HG03521 (cell line): ENCODE results near the gene SLC15A3.

Experiments used
- ATAC-seq: cut with Tn5 transposase; IDR thresholded peaks from one replicate; pipeline ENCODE4 v1.9.1; 2021; ENCODE audit warnings: mild to moderate bottlenecking, moderate library complexity; ENCODE audit not compliant: unreplicated experiment

Gene SLC15A3

DNA sequence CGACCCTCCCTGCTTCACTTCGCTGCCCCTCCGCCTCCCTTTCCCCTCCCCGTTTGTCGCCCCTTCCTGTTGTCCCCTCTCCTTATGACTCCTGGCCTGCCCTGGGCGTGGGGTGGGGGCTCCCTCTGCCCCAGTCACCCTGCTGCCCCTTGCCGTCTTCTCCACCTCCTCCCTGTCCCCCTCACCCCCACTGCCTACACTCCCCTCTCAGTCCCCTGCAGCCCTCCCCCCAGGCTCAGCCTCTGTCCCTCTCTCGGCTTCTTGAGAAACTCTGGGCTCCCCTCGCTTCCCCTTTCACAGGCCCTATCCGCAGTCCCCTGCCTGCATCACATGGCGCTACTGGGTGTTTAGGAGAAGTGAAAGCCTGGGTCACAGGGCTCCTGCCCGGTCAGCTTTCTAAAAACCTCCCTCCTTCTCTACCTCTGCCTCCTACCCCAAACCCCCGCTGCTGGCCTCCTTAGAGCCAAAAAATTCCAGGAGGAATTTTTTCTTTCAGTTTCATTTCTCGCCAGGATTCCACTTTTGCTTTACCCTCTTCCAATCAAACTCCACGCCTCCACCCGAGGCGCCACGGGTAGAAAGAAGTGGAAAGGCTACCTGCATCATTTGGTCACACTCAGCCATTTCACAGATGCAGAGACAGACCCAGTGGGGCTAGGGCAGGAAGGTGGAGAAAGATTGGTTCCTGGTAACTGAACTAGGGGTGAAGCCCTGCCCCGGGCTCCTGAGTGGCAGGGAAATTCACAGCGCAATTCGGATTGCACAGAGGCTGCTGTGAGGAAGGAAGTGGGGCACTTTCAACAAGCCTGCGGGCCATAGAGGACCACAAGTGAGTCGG is at the start of gene SLC15A3:
SLC15A3 (minus strand) TSS at position 273 of the 838 bp plus-strand sequence. CDS start 625 bp downstream, outside the sequence.
- ATAC-seq, result peak; percentile 76

DNA sequence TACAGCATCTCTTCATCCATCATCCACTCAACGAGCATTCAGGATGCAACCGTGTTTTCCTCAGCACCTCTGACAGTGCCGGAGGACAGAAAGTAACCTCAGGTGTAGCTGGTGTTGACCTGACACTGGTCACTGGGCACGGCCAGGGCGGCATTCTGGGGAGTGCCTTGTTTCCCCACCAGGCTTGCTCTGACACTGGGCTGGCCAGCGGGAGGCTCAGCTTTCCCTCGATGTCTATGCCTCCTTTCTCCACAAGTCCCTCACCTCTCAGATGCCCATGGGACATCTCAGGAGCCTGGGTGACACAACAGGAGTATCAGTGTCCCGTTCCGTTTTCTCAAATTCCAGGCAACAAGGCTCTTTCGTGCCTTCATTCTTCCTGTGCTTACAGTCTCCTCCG is 48.5 kb upstream of the SLC15A3 start:
- no peak for ATAC-seq

DNA sequence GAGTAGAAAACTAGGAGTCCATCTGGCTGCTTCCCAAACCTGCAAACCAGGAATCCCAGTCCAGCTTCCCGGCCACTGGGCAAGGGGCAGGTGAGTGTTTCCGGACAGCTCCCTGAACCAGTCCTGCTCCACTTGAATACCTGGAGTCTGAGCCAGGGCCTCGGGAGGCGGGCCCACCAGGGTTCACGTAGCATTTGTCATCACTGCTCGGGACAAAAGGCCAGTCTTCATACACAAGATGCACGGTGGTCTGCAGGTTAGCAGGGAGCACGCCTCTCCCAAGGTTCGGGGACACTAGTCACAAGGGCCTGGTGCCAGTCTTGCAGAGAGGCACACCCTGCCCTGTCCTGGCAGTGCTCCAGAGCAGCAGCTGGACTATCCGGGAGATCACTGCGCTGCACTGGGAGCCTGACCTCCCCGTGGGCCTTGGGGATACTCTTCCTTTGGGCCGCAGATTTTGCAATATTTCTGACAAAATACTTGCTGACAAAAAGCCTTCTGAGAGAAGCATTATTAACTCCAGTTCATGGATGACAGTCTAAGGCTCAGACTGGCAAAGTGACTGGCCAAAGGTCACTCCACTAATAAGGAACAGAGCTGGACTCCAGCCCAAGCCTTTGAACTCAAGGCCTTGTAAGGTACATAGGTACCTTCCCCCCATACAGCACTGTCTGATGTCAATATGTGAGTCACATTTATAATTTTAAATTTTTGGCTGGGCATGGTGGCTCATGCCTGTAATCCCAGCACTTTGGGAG is 44.6 kb upstream of the SLC15A3 start:
- ATAC-seq, result no peak

DNA sequence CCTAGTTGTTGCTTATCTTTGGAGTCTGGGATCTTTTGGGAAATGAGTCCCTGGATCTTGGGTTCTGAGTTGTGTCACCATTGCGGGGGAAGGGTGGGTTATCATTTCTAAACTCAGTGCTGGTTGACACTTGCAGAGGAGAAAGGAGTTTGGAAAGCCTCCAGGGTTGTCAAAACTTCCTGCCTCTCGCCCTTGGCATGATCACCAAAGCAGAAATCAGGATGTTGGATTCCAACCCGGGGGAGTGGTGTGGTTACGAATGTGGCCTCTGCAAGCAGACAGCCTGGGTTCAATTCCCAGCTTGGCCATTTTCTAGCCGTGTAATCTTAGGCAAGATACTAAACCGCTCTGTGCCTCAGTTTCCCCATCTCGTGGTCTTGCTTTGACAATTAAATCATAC is 43.8 kb upstream of the SLC15A3 start:
- ATAC-seq, result no peak

DNA sequence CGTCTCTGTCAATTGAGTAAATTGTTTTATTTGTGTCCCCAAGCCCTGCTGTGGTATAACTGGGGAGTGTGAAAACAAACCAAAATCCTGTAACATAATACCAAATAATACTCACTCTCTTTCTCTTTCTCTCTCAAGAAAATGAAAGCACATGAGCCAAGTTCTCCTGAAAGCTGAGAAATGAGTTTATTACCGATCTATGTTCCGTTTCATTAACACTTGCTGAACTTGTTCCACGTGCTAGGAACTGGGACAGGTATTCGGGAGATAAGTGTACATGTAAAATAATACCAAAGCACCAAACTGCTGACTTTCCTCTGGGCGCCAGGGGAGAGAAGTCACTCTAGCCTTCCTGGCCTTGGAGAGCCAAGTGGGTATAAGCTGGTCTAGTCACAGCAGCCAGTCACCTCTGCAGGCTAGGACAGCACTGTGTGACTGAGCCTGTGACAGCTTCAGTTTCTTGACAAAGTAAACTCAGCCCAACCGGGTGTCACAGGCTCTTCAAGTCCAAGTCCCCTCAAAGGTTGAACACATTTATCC is 42.6 kb upstream of the SLC15A3 start:
- no peak for ATAC-seq

DNA sequence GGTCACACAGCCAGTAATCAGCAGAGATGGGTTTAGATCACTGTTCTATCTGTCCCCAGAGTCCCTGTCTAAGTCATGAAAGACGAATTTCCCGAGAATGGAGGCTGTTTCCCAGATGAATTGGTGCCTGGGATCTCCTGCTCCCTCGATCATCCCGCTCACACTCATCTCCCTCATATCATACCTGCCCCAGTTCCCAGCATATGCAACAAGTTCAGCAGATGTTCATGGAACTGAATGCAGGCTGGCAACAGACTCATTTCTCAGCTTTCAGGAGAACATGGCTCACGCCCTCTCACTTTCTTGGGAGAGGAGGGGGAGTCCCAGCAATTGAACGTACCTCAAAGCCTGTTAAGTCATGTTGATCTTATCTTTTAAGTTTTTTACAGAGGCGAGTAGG is 41.6 kb upstream of the SLC15A3 start:
- no peak for ATAC-seq

DNA sequence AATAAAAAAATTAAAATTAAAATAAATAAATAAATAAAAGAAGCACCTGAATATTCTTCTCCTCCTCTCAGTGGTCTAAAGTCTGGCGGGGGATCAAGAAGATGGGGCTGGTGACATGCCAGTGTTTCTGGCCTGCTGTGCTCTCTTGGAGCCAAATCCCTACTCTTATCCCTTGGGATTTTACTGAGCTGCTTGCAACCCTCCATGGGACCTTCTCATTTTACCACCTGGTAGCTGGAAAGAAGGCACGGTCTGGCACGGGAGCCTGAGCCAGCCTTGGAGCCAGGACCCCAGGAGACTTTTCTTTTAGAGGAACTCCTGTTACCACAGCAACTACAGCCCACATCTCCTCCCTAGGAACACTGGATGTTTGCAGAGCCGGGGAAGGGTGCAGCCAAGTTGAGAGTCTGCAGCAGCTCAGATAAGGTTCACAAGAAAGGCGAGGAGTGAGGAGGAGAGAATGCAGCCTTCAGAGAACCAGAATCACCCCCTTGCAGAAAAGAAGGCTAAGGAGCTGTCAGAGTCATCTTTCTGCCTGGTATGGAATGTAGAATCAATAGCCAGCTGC is 41.0 kb upstream of the SLC15A3 start:
- no peak for ATAC-seq

DNA sequence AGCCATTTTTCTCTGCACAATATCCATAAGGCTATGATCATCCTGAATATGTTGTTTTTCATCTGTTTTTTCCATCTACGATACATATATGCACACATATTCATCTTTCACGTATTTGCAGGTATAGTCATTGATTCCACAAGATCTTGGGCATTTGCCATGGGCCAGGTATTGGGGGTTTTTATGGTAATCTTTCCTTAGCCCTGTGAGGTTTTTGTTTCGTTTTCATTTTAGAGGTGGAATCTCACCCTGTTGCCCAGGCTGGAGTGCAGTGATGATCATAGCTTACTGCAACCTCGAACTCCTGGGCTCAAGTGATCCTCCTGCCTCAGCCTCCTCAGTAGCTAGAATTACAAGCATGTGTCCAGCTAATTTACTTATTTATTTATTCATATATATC is 39.5 kb upstream of the SLC15A3 start:
- no peak for ATAC-seq

DNA sequence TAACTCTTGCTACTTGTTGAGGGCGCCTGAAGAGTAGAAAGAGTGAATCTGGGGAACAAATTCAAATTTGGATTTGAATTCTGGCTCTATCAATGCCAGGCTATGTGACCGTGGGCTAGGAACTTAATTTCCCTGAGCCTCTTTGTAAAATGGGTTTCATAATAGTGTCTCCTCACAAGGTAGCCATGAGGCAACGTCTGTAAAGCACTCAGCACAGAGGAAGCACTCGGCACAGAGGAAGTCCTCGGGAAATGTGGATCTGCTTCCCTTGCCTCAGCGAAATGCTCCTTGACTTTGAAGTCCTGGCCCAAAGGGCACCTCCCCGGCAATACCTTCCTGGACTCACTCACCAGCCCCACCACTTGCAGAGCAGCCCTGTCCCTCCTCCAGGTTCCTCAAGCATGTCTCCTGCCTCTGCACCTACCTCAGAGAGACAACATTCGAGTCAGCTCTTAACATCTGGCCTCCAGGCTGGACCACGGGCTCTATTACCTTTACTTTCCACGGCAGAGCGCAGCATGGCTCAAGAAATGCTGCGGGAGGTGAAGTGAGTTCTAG is 37.2 kb upstream of the SLC15A3 start:
- no peak for ATAC-seq

DNA sequence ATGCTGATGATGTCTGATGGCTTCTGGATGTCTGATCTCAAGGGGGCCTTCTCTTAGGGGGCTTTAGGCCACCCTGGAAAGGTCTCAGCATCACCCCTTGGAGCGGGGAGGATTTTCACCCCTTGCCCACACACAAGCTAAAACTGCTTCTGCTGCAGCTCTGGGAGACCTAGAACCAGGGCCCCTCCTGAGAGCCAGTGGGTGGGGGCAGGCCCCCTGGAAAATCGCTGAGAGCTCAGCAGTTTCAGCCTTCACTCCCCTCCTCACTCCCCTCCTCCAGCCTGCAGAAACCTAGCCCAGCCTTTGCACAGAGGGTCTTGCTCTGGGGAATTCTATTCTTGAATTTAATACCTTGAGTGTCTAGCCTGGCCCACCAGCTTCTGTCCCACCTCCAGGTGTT is 36.7 kb upstream of the SLC15A3 start:
- no peak for ATAC-seq

DNA sequence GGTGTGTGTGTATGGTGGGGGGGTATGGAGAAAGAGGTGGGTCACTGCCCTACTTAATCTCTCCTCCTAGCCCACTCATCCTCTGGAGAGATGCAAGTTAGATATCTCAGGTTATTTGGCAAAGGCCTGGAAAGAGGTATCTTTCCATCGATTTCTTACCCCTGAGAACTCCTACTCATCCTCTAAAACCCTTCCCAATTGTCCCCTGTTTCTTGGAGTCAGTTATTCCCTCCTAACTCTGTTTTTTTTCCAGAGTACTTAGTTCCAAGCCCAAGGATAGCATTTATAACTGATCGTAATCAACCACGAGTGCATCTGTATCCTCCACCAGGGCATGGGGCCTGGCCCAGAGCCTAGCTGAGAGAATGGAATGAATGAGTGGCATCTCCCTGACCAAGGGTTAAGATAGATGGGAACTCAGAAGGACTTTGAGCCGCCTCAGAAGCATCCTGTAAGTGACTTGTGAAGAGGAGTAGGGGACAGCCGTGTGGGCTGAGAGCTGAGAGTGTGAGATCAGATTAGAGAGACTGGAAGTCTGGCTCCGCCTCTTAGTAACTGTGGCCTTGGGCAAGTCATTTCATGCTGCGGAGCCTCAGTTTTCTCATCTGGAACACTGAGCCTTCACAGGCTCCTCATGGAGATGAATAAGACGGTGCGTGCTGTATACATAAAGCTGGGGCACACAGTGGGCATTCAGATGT is 35.8 kb upstream of the SLC15A3 start:
- no peak for ATAC-seq

DNA sequence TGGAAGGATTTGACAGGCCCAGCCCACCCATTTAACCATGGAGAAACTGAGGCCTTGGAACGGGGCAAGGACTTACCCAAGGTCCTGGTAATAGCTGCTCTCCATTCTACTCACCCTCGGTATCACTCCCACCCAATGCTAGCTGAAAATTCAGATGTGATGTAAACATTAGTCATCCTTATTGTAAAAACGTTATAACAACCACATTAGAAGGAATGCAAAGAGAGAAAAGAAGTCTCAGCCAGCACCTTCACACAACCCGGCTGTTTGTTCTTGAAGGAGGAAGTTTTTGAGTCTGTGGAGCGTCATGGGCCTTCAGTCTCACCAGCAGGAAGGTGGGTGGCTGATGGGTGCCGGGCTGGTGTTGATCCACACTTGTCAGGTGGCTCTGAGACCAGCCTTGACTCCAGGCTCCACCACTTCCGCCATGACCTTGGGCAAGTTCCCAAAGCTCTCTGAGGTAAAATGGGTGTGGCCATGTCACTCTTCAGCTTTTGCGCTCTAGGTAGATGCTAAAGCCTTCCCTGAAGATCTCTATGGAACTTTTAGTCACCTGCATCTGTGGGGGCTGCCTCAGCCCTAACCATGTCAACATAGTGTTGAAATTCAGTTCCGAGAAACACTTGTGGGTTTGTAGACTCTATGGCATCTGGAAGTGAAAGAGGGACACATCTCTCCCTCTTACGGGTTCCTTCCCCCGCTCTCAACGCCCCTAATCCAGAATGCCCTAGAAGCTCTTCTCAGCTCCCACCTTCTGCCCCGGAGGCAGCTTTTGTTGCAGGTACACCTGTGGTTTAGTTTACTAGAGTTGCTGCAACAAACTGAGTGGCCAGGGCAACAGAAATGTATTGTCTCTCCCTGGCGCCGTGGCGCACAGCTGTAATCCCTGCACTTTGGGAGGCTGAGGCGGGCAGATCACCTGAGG is 34.3 kb upstream of the SLC15A3 start:
- ATAC-seq, result no peak

DNA sequence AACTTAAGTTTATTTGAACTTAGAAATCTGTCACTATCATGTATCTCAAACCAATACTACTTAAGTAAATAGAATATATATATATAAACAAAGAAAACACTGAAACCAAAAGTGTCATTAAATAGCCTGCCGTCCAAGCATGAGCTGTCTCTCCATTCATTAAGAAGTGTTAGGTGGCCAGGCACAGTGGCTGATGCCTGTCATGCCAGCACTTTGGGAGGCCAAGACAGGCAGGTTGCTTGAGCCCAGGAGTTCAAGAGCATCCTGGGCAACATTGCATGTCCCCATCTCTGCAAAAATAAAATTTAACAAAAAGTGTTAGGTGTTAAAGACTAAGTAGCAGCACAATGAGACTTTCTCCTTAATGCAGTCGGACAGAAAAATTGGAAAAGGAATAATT is 33.5 kb upstream of the SLC15A3 start:
- ATAC-seq, result no peak

DNA sequence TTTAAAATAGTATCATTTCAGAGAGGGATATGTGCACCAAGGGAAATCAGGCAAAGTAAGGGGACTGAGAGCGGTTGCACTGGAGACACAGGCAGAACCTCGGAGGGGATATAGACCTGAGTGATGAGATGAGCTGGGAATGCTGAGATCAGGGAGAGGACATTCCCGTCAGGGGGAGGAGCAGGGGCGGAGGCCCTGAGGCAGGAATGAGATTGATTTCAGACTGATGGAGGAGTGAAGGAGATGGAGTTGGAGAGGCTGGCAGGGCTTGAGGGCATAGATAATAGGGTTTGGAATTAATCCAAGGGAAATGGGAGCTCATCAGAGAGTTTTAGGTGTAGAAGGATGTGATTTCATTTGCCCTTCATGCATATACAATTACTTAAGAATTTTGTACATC is 32.7 kb upstream of the SLC15A3 start:
- ATAC-seq, result no peak

DNA sequence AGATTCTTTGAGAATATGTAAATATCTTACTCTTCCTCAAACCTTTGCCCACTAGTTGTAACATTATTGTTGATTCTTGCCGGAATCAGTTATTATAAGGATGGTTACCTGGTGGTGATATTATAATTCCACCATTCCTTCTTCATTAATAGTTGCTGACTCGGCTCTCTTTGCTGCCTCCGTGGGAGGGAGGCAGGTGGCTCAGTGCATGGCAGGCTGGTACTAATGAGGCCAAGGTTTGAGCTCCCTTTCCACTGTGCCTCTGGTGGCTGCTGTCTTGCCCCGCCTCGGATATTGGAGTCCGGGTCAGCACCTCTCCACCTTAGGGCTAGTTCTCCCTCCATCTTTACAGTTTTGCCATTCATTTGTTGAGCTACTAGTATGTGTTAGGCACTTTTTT is 32.2 kb upstream of the SLC15A3 start:
- no peak for ATAC-seq

DNA sequence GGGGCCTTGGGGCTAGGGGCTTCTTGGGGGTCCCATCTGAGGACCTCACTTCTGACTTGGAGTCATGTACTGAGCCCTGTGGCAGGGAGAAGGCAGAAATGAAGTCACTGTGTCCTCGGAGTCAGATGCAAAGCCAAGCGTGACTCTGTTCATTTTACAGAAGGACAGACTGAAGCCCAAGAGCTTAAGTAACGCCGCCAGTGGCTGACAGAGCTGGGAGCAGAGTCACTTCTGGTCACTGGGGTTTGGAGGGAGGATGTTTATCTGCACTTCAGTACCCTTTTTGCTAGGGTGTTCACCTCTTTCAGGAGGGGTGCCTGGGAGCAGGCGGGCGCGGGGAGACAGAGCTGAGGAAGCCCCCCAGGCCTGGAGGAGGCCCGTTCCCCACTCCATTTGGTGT is 30.2 kb upstream of the SLC15A3 start:
- no peak for ATAC-seq

DNA sequence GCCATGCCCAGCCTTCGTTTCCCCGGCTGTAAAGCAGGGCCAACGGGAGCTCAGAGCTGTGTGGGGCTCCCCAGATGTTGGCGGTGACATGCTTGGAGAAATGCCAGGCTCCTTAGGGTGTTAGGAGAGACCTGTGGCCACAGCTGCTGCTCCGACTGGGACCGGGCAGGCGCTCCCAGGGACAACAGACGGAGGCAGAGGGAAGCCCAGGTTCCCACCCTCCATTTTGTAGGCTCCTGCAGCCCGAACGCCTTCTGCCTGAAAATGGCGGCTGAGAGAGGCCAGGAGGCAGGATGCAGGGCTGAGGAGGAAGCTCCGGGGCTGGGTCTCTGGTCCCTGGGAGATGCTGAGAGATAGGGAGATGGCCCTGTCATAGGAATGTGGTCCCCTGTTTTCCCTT is 29.5 kb upstream of the SLC15A3 start:
- ATAC-seq, result no peak

DNA sequence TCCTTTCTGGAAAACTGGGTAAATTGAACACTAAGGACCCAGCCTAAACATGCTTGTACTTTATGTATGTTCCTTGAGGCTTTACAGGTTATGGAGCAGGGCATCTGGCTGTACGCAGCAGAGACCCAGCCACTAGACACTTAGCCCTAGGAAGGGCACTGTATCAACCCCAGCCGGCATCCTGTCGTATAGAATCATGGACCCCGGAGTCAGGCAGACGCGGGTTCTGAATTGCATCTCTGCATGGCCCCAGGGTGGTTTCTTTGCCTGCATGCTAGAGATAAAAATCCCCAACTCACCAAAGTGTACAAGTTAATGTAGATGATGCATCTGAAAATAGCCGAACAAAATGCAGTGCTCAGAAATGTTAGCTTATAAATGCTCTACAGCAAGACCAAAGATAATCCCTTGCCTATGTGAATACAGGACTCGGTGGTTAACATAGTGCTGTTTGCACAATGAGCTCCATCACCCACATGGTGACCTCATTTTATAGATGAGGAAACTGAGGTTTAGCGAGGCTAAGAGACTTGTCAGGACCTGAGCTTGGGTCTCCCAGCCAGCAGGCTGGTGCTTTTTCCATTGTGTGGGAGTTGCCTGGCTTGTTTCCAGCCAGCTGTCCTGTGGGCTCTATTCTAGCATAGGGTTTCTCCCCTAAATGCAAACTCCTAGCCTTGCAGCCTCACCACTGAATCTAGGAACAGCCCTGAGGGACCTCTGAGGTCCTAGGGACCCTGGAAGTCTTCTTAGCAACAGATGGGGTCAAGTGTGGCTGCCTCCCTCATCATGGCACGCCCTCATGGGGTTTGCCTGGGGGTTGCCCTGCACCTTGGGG is 26.8 kb upstream of the SLC15A3 start:
- no peak for ATAC-seq

DNA sequence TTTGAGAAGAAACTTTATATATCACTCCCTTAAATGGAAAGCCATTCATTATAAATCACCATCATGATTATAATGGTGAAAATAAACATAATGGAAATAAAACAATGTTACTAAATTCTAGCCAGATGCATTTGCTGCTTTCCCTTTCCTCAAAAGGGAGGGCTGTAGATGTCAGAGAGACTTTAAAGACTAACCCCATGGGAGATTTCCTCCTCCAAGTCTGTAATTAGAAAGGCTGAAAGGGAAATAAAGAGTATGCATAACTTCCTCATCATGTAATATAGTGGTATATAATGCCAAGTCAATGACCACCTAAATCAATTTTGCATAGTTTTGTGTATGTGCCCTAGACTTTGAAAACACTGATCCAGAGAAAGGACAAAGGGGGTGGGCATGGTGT is 25.9 kb upstream of the SLC15A3 start:
- no peak for ATAC-seq
